Measurements from ENCODE around the gene FAS.

DNA sequence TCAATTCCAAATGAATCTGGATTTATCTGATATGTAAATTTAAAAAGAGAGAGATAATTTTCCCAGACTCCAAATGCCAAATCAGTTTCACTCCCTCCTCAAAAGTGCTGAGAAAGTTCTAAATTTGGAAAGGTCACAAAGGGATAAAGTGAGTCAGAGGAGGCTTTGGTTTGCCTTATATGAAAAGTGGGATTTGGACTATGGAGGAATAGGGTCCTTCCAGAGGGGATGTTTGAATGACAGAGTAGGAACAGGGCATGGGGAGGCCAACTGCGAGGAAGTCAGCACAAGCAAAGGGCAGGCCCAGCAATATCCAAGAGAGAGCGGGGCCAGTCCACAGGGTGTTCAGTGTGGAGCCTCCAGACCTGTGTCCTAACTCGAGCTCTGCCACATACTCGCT is 9.8 kb upstream of the FAS start:
- TF ChIP-seq POLR2A (IDR thresholded peaks at IDR 0.05): no peak
- TF ChIP-seq, protein P1, sequence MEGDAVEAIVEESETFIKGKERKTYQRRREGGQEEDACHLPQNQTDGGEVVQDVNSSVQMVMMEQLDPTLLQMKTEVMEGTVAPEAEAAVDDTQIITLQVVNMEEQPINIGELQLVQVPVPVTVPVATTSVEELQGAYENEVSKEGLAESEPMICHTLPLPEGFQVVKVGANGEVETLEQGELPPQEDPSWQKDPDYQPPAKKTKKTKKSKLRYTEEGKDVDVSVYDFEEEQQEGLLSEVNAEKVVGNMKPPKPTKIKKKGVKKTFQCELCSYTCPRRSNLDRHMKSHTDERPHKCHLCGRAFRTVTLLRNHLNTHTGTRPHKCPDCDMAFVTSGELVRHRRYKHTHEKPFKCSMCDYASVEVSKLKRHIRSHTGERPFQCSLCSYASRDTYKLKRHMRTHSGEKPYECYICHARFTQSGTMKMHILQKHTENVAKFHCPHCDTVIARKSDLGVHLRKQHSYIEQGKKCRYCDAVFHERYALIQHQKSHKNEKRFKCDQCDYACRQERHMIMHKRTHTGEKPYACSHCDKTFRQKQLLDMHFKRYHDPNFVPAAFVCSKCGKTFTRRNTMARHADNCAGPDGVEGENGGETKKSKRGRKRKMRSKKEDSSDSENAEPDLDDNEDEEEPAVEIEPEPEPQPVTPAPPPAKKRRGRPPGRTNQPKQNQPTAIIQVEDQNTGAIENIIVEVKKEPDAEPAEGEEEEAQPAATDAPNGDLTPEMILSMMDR (IDR thresholded peaks at IDR 0.05): no peak
- no peak for TF ChIP-seq EP300 (IDR thresholded peaks at IDR 0.05)
- TF ChIP-seq POLR2AphosphoS5 (IDR thresholded peaks at IDR 0.05): no peak

All from upper lobe of left lung (tissue), 4 donors.